Neural progenitor cell (in vitro differentiated cells): ENCODE data around the gene GABRA4. TPM values are rescaled to one million over a fixed set of nuclear protein-coding genes. Genes with fewer than 3 reads are reported as not detected.

Source experiments
- DNase-seq: peaks from one replicate; pipeline ENCODE4 v3.0.0-alpha.2; 2016; ENCODE audit warnings: low spot score
- H2AFZ ChIP-seq: fragments of 200-600 bp; sonication (generic); replicated peaks from 2 replicates; pipeline ENCODE4 v1.6.1; 2016; ENCODE audit warnings: antibody characterized with exemption
- H3F3A ChIP-seq: fragments of 200-600 bp; sonication (generic); 2 replicates; pipeline ENCODE4 v1.6.1; 2016; ENCODE audit warnings: antibody characterized with exemption, low read depth
- H3K27ac ChIP-seq: fragments of 200-600 bp; sonication (generic); 2 replicates; pipeline ENCODE4 v1.5.1; 2016; ENCODE audit warnings: mild to moderate bottlenecking
- H3K27me3 ChIP-seq: fragments of 200-600 bp; sonication (generic); 2 replicates; pipeline ENCODE4 v1.6.1; 2016; ENCODE audit warnings: mild to moderate bottlenecking, moderate library complexity
- H3K36me3 ChIP-seq: fragments of 200-600 bp; sonication (generic); 2 replicates; pipeline ENCODE4 v1.5.1; 2016
- H3K4me1 ChIP-seq: fragments of 200-600 bp; sonication (generic); 2 replicates; pipeline ENCODE4 v1.6.1; 2016; ENCODE audit warnings: mixed run types
- H3K4me2 ChIP-seq: fragments of 200-600 bp; sonication (generic); 2 replicates; pipeline ENCODE4 v1.6.1; 2016
- H3K4me3 ChIP-seq: fragments of 200-600 bp; sonication (generic); 2 replicates; pipeline ENCODE4 v1.5.1; 2016
- H3K79me2 ChIP-seq: fragments of 200-600 bp; sonication (generic); 2 replicates; pipeline ENCODE4 v1.6.1; 2016; ENCODE audit warnings: low read depth
- H3K9ac ChIP-seq: fragments of 200-600 bp; sonication (generic); 2 replicates; pipeline ENCODE4 v1.6.1; 2016
- H3K9me3 ChIP-seq: fragments of 200-600 bp; sonication (generic); 2 replicates; pipeline ENCODE4 v1.5.1; 2016; ENCODE audit warnings: low read depth
- H4K20me1 ChIP-seq: fragments of 200-600 bp; sonication (generic); 2 replicates; pipeline ENCODE4 v1.6.1; 2016; ENCODE audit warnings: low read depth
- H3K27ac Mint-ChIP-seq: 3 replicates; pipeline ENCODE4 v1.8.0; 2021; ENCODE audit warnings: mixed read lengths
- H3K27me3 Mint-ChIP-seq: 2 replicates; pipeline ENCODE4 v1.8.0; 2022; ENCODE audit warnings: low read depth, mild to moderate bottlenecking, inconsistent platforms, moderate library complexity, mixed read lengths; ENCODE audit not compliant: insufficient read depth
- H3K36me3 Mint-ChIP-seq: 3 replicates; pipeline ENCODE4 v1.8.0; 2021; ENCODE audit warnings: mixed read lengths
- H3K4me1 Mint-ChIP-seq: 3 replicates; pipeline ENCODE4 v1.8.0; 2021; ENCODE audit warnings: mixed read lengths
- H3K4me3 Mint-ChIP-seq: 3 replicates; pipeline ENCODE4 v1.8.0; 2021; ENCODE audit warnings: mild to moderate bottlenecking, moderate library complexity, mixed read lengths
- H3K9me3 Mint-ChIP-seq: 3 replicates; pipeline ENCODE4 v1.8.0; 2020; ENCODE audit warnings: mixed read lengths
- EZH2 ChIP-seq: fragments of 200-600 bp; sonication (generic); IDR thresholded peaks from 2 replicates; pipeline ENCODE4 v1.6.1; 2017; ENCODE audit warnings: antibody characterized with exemption, mild to moderate bottlenecking, moderate library complexity
- EZH2phosphoT487 ChIP-seq: fragments of 200-600 bp; sonication (generic); IDR thresholded peaks from 2 replicates; pipeline ENCODE4 v1.6.1; 2017; ENCODE audit warnings: antibody characterized with exemption
- total RNA-seq: library from RNA; depleted of rRNA; stranded (reverse); fragments of >200 nt; gene quantifications from 2 replicates; pipeline ENCODE4 v1.2.3, GENCODE V29; 2015; ENCODE audit warnings: low replicate concordance
- TF ChIP-seq, protein P1 (sequence below): fragments of 200-600 bp; sonication (generic); IDR thresholded peaks from 2 replicates; pipeline ENCODE4 v1.5.1; 2017; ENCODE audit warnings: antibody characterized with exemption, mild to moderate bottlenecking

Gene GABRA4
- total RNA-seq, 1 donor from 2014 or later: not detected

DNA sequence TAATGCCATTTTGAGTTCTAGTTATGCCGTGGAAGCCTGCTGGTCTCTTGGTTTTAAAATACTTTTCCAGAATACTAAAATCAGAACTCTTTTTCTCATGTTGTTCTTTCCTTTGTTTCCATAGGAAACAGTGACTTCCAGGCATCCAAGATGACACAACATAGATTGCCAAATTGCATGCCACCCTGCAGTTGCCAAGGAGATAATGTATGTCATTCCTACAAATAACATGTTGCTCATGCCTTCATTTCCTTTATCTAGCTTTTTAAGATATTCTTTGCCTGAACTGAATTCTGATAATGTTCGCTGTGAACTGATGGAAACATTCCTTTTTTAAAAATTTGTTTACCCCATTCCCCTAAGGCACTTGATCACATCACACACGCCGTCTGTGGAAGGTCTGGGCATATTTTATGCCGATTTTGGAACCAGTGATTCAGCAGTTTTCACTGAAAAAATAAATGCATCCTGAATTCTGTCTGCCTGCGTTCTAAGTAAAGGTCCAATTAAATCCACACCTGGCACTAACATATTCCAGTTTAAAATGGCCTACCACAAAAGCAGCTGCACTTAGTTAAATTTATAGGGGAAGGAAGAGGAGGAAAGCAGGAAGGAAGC is 46.4 kb downstream of the GABRA4 start:
- no peaks in the 10 kb centered on the region for H3K27me3 Mint-ChIP-seq
- H3K4me1 Mint-ChIP-seq: peaks cover 4% of the 10 kb centered on the region
- no peak overlapping the region for H3K27ac Mint-ChIP-seq
- Histone ChIP-seq H3K9ac (no peak overlapping the region), H3K79me2 (no peaks in the 10 kb centered on the region), H2AFZ (no peak overlapping the region), H3K27ac (no peak overlapping the region), H3K36me3 (no peaks in the 10 kb centered on the region), H3K27me3 (no peaks in the 10 kb centered on the region), H3F3A (no peaks in the 10 kb centered on the region), H3K9me3 (no peaks in the 10 kb centered on the region), H3K4me2 (no peak overlapping the region), H4K20me1 (no peaks in the 10 kb centered on the region), H3K4me1 (no peaks in the 10 kb centered on the region), H3K4me3 (no peak overlapping the region)
- no peaks in the 10 kb centered on the region for H3K36me3 Mint-ChIP-seq
- DNase-seq: no peak
- H3K9me3 Mint-ChIP-seq: no peaks in the 10 kb centered on the region
- H3K4me3 Mint-ChIP-seq: no peak overlapping the region
- TF ChIP-seq, protein P1, sequence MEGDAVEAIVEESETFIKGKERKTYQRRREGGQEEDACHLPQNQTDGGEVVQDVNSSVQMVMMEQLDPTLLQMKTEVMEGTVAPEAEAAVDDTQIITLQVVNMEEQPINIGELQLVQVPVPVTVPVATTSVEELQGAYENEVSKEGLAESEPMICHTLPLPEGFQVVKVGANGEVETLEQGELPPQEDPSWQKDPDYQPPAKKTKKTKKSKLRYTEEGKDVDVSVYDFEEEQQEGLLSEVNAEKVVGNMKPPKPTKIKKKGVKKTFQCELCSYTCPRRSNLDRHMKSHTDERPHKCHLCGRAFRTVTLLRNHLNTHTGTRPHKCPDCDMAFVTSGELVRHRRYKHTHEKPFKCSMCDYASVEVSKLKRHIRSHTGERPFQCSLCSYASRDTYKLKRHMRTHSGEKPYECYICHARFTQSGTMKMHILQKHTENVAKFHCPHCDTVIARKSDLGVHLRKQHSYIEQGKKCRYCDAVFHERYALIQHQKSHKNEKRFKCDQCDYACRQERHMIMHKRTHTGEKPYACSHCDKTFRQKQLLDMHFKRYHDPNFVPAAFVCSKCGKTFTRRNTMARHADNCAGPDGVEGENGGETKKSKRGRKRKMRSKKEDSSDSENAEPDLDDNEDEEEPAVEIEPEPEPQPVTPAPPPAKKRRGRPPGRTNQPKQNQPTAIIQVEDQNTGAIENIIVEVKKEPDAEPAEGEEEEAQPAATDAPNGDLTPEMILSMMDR: no peak
- TF ChIP-seq EZH2 (no peak), EZH2phosphoT487 (no peak)

GRCh38 chr4:46945062-46945461 is 48.3 kb downstream of the GABRA4 start:
- Histone ChIP-seq H2AFZ (peak overlapping the region; percentile 29), H3K9ac (no peak overlapping the region), H3K4me1 (no peaks in the 10 kb centered on the region), H3K9me3 (no peaks in the 10 kb centered on the region), H3K36me3 (no peaks in the 10 kb centered on the region), H3K27me3 (no peaks in the 10 kb centered on the region), H3K27ac (no peak overlapping the region), H3K79me2 (no peaks in the 10 kb centered on the region), H3K4me2 (no peak overlapping the region), H3K4me3 (no peak overlapping the region), H3F3A (no peaks in the 10 kb centered on the region), H4K20me1 (no peaks in the 10 kb centered on the region)
- H3K4me1 Mint-ChIP-seq: peaks cover 4% of the 10 kb centered on the region
- DNase-seq: no peak
- H3K27ac Mint-ChIP-seq: no peak overlapping the region
- H3K4me3 Mint-ChIP-seq: no peak overlapping the region
- no peaks in the 10 kb centered on the region for H3K27me3 Mint-ChIP-seq
- no peaks in the 10 kb centered on the region for H3K36me3 Mint-ChIP-seq
- TF ChIP-seq EZH2phosphoT487: no peak
- no peak for TF ChIP-seq EZH2
- TF ChIP-seq, protein P1: no peak
- no peaks in the 10 kb centered on the region for H3K9me3 Mint-ChIP-seq

- no peak overlapping the region for H3K4me3 ChIP-seq
- no peak overlapping the region for H3K4me3 Mint-ChIP-seq
- H3K27me3 ChIP-seq: no peaks in the 10 kb centered on the region
- no peaks in the 10 kb centered on the region for H3K9me3 Mint-ChIP-seq
- H2AFZ ChIP-seq: no peak overlapping the region
- no peaks in the 10 kb centered on the region for H3K36me3 Mint-ChIP-seq
- no peaks in the 10 kb centered on the region for H3K4me1 ChIP-seq
- no peaks in the 10 kb centered on the region for H3K27me3 Mint-ChIP-seq
- peaks cover 4% of the 10 kb centered on the region for H3K4me1 Mint-ChIP-seq
- H3K4me2 ChIP-seq: no peak overlapping the region
- TF ChIP-seq, protein P1: no peak
- no peaks in the 10 kb centered on the region for H3F3A ChIP-seq
- no peak overlapping the region for H3K27ac ChIP-seq
- no peak overlapping the region for H3K27ac Mint-ChIP-seq
- H3K36me3 ChIP-seq: no peaks in the 10 kb centered on the region
- no peaks in the 10 kb centered on the region for H3K9me3 ChIP-seq
- H3K9ac ChIP-seq: no peak overlapping the region
- H4K20me1 ChIP-seq: no peaks in the 10 kb centered on the region
- H3K79me2 ChIP-seq: no peaks in the 10 kb centered on the region
- no peak for DNase-seq
These were observed 49.0 kb downstream of the GABRA4 start for GRCh38 chr4:46944345-46944744.
